ENCODE results near the gene DMKN.
A peak's percentile ranks its signal among the peaks of the same experiment; 100 is the strongest.

Gene DMKN

DNA sequence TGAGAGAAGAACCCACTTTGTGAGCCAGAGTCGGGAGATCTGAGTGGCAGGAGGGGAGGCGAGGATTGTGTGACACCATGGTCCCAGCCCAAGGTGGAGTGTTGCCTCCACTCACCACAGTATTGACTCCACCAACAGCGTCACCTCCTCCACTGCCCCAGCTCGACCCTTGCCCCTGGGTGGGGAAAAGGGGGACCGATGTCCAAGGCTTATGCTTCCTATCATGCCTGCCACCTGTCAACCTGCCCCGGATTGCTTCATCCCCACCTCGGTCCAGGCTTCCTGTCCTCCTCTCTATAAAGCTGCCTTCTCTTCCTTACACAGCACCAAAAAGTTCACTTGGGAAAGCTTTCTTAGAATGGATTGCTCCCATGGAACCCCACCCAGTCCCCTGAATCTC lies 7.4 kb downstream of the DMKN start:
- Histone ChIP-seq H3K9ac (no peak overlapping the region), H3K4me3 (ENCODE audit: low read depth, low read length) (no peak overlapping the region), H3K79me2 (no peaks in the 10 kb centered on the region), H2AFZ (no peak overlapping the region), H3K4me1 (peaks cover 15% of the 10 kb centered on the region), H3K9me3 (ENCODE audit: control insufficient read depth, low read length) (no peaks in the 10 kb centered on the region), H3K27ac (no peak overlapping the region), H3K36me3 (ENCODE audit: control insufficient read depth, insufficient read depth, low read length) (no peaks in the 10 kb centered on the region), H3K27me3 (ENCODE audit: control insufficient read depth, insufficient read depth, low read length) (no peaks in the 10 kb centered on the region), H3K4me2 (ENCODE audit: low read length) (no peak overlapping the region)
- TF ChIP-seq, protein P1, sequence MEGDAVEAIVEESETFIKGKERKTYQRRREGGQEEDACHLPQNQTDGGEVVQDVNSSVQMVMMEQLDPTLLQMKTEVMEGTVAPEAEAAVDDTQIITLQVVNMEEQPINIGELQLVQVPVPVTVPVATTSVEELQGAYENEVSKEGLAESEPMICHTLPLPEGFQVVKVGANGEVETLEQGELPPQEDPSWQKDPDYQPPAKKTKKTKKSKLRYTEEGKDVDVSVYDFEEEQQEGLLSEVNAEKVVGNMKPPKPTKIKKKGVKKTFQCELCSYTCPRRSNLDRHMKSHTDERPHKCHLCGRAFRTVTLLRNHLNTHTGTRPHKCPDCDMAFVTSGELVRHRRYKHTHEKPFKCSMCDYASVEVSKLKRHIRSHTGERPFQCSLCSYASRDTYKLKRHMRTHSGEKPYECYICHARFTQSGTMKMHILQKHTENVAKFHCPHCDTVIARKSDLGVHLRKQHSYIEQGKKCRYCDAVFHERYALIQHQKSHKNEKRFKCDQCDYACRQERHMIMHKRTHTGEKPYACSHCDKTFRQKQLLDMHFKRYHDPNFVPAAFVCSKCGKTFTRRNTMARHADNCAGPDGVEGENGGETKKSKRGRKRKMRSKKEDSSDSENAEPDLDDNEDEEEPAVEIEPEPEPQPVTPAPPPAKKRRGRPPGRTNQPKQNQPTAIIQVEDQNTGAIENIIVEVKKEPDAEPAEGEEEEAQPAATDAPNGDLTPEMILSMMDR (IDR thresholded peaks at IDR 0.05) = no peak

DNA sequence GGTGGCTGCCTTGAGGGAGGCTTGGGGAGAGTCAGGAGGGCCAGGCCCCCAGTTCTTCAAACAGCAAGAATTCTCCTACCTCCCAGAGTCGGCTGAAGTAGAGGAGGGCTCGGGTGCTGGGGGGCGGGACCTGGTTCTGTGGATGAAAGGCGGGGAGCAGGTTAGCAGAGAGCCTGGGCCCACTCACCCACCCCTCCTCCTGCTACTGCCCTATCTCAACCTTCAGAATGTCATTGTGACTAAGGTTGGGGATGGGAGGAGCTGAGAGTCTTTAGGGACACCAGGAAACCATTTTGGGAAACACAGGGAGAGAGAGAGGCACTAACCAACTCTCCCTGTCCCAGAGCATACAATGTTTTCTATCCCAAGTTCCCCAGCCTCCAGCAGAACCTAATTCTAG lies 10.7 kb downstream of the DMKN start:
- H3K79me2 ChIP-seq = no peaks in the 10 kb centered on the region
- H3K27me3 ChIP-seq (ENCODE audit: control insufficient read depth, insufficient read depth, low read length) = no peaks in the 10 kb centered on the region
- H3K36me3 ChIP-seq (ENCODE audit: control insufficient read depth, insufficient read depth, low read length) = no peaks in the 10 kb centered on the region
- H3K27ac ChIP-seq = no peak overlapping the region
- H3K4me2 ChIP-seq (ENCODE audit: low read length) = no peak overlapping the region
- H2AFZ ChIP-seq = no peak overlapping the region
- no peaks in the 10 kb centered on the region for H3K9me3 ChIP-seq (ENCODE audit: control insufficient read depth, low read length)
- TF ChIP-seq, protein P1 (IDR thresholded peaks at IDR 0.05) = no peak
- no peak overlapping the region for H3K4me3 ChIP-seq (ENCODE audit: low read depth, low read length)
- peaks cover 30% of the 10 kb centered on the region for H3K4me1 ChIP-seq
- no peak overlapping the region for H3K9ac ChIP-seq

DNA sequence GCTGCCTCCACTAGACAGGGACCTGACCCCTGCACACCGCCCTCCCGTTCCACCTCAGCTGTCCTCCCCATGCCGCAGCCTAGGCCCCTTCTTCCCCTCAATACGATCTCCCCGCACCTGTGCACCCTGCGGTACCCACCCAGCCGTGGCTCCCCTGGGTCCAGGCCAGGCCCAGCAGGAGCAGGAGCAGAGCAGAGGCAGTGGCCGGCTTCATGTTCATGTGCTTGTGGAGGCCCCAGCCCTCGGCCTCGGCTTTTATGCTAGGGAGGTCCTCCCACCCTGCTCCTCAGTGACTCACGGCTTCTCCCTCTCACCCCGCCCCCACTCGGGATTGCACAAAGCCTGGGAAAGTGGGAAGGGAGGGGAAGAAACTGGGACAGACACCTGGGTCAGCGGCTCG lies 11.8 kb downstream of the DMKN start:
- no peak overlapping the region for H3K9ac ChIP-seq
- no peak overlapping the region for H2AFZ ChIP-seq
- peaks cover 30% of the 10 kb centered on the region for H3K4me1 ChIP-seq
- H3K27ac ChIP-seq = no peak overlapping the region
- H3K27me3 ChIP-seq (ENCODE audit: control insufficient read depth, insufficient read depth, low read length) = no peaks in the 10 kb centered on the region
- H3K4me3 ChIP-seq (ENCODE audit: low read depth, low read length) = no peak overlapping the region
- H3K79me2 ChIP-seq = no peaks in the 10 kb centered on the region
- no peaks in the 10 kb centered on the region for H3K9me3 ChIP-seq (ENCODE audit: control insufficient read depth, low read length)
- H3K36me3 ChIP-seq (ENCODE audit: control insufficient read depth, insufficient read depth, low read length) = no peaks in the 10 kb centered on the region
- TF ChIP-seq, protein P1 (IDR thresholded peaks at IDR 0.05) = no peak
- no peak overlapping the region for H3K4me2 ChIP-seq (ENCODE audit: low read length)

DNA sequence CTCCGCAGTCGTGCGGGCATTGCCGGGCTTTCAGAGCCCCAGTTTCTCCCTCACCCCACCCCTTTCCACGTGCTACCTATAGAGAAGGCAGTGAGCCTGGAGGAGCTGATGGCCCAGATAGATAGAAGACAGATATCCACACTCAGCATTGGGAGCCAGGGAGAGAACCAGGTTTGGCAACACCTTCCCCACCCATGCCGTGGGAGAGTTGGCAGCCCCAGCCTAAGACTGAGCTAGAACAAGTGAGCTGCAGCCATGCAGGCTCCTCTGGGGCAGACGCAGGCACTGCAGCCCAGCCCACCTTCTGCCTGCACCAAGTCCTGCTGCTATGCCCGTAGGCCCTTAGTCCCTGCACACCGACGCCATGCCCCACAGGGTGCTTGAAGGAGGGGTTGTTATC lies 12.8 kb downstream of the DMKN start:
- no peaks in the 10 kb centered on the region for H3K9me3 ChIP-seq (ENCODE audit: control insufficient read depth, low read length)
- no peaks in the 10 kb centered on the region for H3K36me3 ChIP-seq (ENCODE audit: control insufficient read depth, insufficient read depth, low read length)
- H3K79me2 ChIP-seq = no peaks in the 10 kb centered on the region
- TF ChIP-seq, protein P1 (IDR thresholded peaks at IDR 0.05) = no peak
- H2AFZ ChIP-seq = peak overlapping the region; percentile 7
- H3K4me3 ChIP-seq (ENCODE audit: low read depth, low read length) = peak overlapping the region; percentile 35
- peak overlapping the region; percentile 60 for H3K4me2 ChIP-seq (ENCODE audit: low read length)
- H3K4me1 ChIP-seq = peaks cover 30% of the 10 kb centered on the region
- H3K27me3 ChIP-seq (ENCODE audit: control insufficient read depth, insufficient read depth, low read length) = no peaks in the 10 kb centered on the region
- no peak overlapping the region for H3K9ac ChIP-seq
- peak overlapping the region; percentile 43 for H3K27ac ChIP-seq

DNA sequence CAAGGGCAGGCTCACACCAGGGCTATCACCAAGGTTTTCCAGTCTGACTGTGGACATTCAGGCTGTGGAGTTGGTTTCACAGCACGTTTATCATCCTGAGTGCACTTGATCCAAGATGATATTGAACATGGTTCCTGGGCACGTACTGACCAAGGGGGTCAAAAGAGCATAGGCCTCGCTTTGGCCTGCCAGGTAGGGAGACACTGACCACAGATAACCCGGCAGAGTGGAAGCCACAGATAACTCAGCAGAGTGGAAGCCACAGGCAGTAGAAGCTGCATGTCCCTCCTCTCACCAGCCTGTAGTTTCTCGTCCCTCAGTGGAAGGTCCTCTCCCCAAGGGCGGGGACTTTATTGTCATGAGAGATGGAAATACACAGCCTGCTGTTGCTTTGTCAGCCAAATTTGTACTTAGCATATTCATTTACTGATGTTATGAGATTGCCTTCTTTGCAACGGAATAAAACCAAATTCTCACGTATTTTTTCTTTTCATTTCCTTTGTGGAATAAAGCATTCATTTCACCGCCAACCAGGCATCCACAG lies 14.4 kb downstream of the DMKN start:
- Histone ChIP-seq H3K79me2 (no peaks in the 10 kb centered on the region), H3K27me3 (ENCODE audit: control insufficient read depth, insufficient read depth, low read length) (no peaks in the 10 kb centered on the region), H3K27ac (no peak overlapping the region), H3K36me3 (ENCODE audit: control insufficient read depth, insufficient read depth, low read length) (no peaks in the 10 kb centered on the region), H3K9ac (no peak overlapping the region), H3K4me3 (ENCODE audit: low read depth, low read length) (no peak overlapping the region), H3K9me3 (ENCODE audit: control insufficient read depth, low read length) (no peaks in the 10 kb centered on the region), H3K4me1 (peaks cover 36% of the 10 kb centered on the region), H2AFZ (no peak overlapping the region), H3K4me2 (ENCODE audit: low read length) (no peak overlapping the region)
- TF ChIP-seq, protein P1 (IDR thresholded peaks at IDR 0.05) = no peak
